Measurements from ENCODE around the gene TMEM238L.
"Not testable (repeated sequence)": the region's sequence is repeated elsewhere in the genome, so short reads cannot be mapped to it uniquely, and the experiment has no call there.

Gene TMEM238L

GRCh38 chr17:10803830-10804475, at the start of gene TMEM238L:
Gene TMEM238L, minus strand, starts transcription at chr17:10804099. Its CDS starts 136 bp downstream, at chr17:10803963.
- DNase-seq (ENCODE audit: low spot score): no peak

- not testable (repeated sequence) for DNase-seq (ENCODE audit: low spot score)
Measured at GRCh38 chr17:10846636-10847035, 42.7 kb upstream of the TMEM238L start.

- DNase-seq (ENCODE audit: low spot score): no peak
Measured at GRCh38 chr17:10845388-10845751, 41.5 kb upstream of the TMEM238L start.

- DNase-seq (ENCODE audit: low spot score): peak; percentile 73
Measured at GRCh38 chr17:10844621-10845387, 40.9 kb upstream of the TMEM238L start.

- DNase-seq (ENCODE audit: low spot score): no peak
Measured at GRCh38 chr17:10843811-10844210, 39.9 kb upstream of the TMEM238L start.

GRCh38 chr17:10842658-10843057, 38.8 kb upstream of the TMEM238L start:
- no peak for DNase-seq (ENCODE audit: low spot score)

- DNase-seq (ENCODE audit: low spot score): no peak
Measured at GRCh38 chr17:10838682-10839081, 34.8 kb upstream of the TMEM238L start.

GRCh38 chr17:10837921-10838320, 34.0 kb upstream of the TMEM238L start, which contains the start of gene PIRT:
Gene PIRT, minus strand, starts transcription at chr17:10838087. Its CDS starts 12,442 bp downstream, at chr17:10825645.
- DNase-seq (ENCODE audit: low spot score): no peak

- DNase-seq (ENCODE audit: low spot score): no peak
Measured at GRCh38 chr17:10836966-10837590, 33.2 kb upstream of the TMEM238L start.

- DNase-seq (ENCODE audit: low spot score): no peak
Measured at GRCh38 chr17:10836145-10836544, 32.2 kb upstream of the TMEM238L start.

- no peak for DNase-seq (ENCODE audit: low spot score)
Measured at GRCh38 chr17:10831696-10832095, 27.8 kb upstream of the TMEM238L start.

- no peak for DNase-seq (ENCODE audit: low spot score)
Measured at GRCh38 chr17:10827898-10828552, 24.1 kb upstream of the TMEM238L start.

GRCh38 chr17:10824874-10825273, 21.0 kb upstream of the TMEM238L start:
- no peak for DNase-seq (ENCODE audit: low spot score)

- DNase-seq (ENCODE audit: low spot score): no peak
Measured at GRCh38 chr17:10821770-10822169, 17.9 kb upstream of the TMEM238L start.

GRCh38 chr17:10821054-10821453, 17.2 kb upstream of the TMEM238L start:
- DNase-seq (ENCODE audit: low spot score): no peak

- no peak for DNase-seq (ENCODE audit: low spot score)
Measured at GRCh38 chr17:10815319-10815718, 11.4 kb upstream of the TMEM238L start.

- DNase-seq (ENCODE audit: low spot score): no peak
Measured at GRCh38 chr17:10814075-10814474, 10.2 kb upstream of the TMEM238L start.

- DNase-seq (ENCODE audit: low spot score): no peak
Measured at GRCh38 chr17:10812674-10813073, 8.8 kb upstream of the TMEM238L start.

- no peak for DNase-seq (ENCODE audit: low spot score)
Measured at GRCh38 chr17:10809605-10810004, 5.7 kb upstream of the TMEM238L start.

GRCh38 chr17:10807704-10808128, 3.8 kb upstream of the TMEM238L start:
- DNase-seq (ENCODE audit: low spot score): no peak

- no peak for DNase-seq (ENCODE audit: low spot score)
Measured at GRCh38 chr17:10806545-10807262, 2.8 kb upstream of the TMEM238L start.

- DNase-seq (ENCODE audit: low spot score): no peak
Measured at GRCh38 chr17:10805911-10806310, 2.0 kb upstream of the TMEM238L start.

Data from hematopoietic multipotent progenitor cell treated with erythropoietin and hydrocortisone succinate and interleukin-3 and kit ligand, for 15 days (in vitro differentiated cells).